Type B pancreatic cell (in vitro differentiated cells): ENCODE measurements around the gene ARHGEF10L. TPM values are rescaled to one million over a fixed set of nuclear protein-coding genes. Genes with fewer than 3 reads are reported as not detected.

ENCODE experiments used
- DNase-seq: peaks from one replicate; pipeline ENCODE4 v3.0.0; 2021; ENCODE audit warnings: mixed read lengths; ENCODE audit not compliant: unreplicated experiment; ENCODE audit errors: extremely low spot score
- H3K27ac Mint-ChIP-seq: 2 replicates; pipeline ENCODE4 v1.8.0; 2021; ENCODE audit warnings: mild to moderate bottlenecking, mixed read lengths
- H3K27me3 Mint-ChIP-seq: 2 replicates; pipeline ENCODE4 v1.8.0; 2021; ENCODE audit warnings: mixed read lengths
- H3K36me3 Mint-ChIP-seq: 2 replicates; pipeline ENCODE4 v1.8.0; 2021; ENCODE audit warnings: mixed read lengths
- H3K4me1 Mint-ChIP-seq: one replicate; pipeline ENCODE4 v1.8.0; 2021; ENCODE audit warnings: mixed read lengths; ENCODE audit not compliant: unreplicated experiment
- H3K4me3 Mint-ChIP-seq: 2 replicates; pipeline ENCODE4 v1.8.0; 2021; ENCODE audit warnings: mild to moderate bottlenecking, mixed read lengths
- H3K9me3 Mint-ChIP-seq: 2 replicates; pipeline ENCODE4 v1.8.0; 2021; ENCODE audit warnings: mixed read lengths
- CTCF ChIP-seq: fragments of 200-600 bp; sonication (generic); conservative IDR thresholded peaks from 2 replicates; pipeline ENCODE4 v1.5.0; 2021; ENCODE audit warnings: antibody characterized with exemption, mild to moderate bottlenecking
- total RNA-seq: library from RNA; stranded (reverse); gene quantifications from 2 replicates; pipeline ENCODE4 v1.2.1, GENCODE V29; 2021; ENCODE audit warnings: low replicate concordance

The ARHGEF10L gene
- total RNA-seq, 1 donor from 2014 or later, result 36.0 TPM

- Mint-ChIP-seq H3K9me3 (no peaks in the 10 kb centered on the region), H3K4me1 (no peaks in the 10 kb centered on the region), H3K27ac (no peak overlapping the region), H3K27me3 (no peaks in the 10 kb centered on the region), H3K36me3 (peaks cover 7% of the 10 kb centered on the region), H3K4me3 (no peak overlapping the region)
- DNase-seq, result no peak
- TF ChIP-seq CTCF, result no peak
Measured at GRCh38 chr1:17631410-17631809, 91.9 kb downstream of the ARHGEF10L start.

GRCh38 chr1:17632106-17632505 lies 92.6 kb downstream of the ARHGEF10L start:
- Mint-ChIP-seq H3K27ac (no peak overlapping the region), H3K36me3 (peaks cover 5% of the 10 kb centered on the region), H3K27me3 (no peaks in the 10 kb centered on the region), H3K9me3 (no peaks in the 10 kb centered on the region), H3K4me1 (no peaks in the 10 kb centered on the region), H3K4me3 (no peak overlapping the region)
- TF ChIP-seq CTCF, result no peak
- no peak for DNase-seq

- Mint-ChIP-seq H3K36me3 (peaks cover 7% of the 10 kb centered on the region), H3K4me1 (no peaks in the 10 kb centered on the region), H3K4me3 (no peak overlapping the region), H3K27ac (no peak overlapping the region), H3K27me3 (no peaks in the 10 kb centered on the region), H3K9me3 (no peaks in the 10 kb centered on the region)
- no peak for TF ChIP-seq CTCF
- DNase-seq, result no peak
Measured at GRCh38 chr1:17632541-17633184, 93.2 kb downstream of the ARHGEF10L start.

GRCh38 chr1:17633654-17634053 lies 94.2 kb downstream of the ARHGEF10L start:
- TF ChIP-seq CTCF, result no peak
- no peak overlapping the region for H3K27ac Mint-ChIP-seq
- H3K9me3 Mint-ChIP-seq, result no peaks in the 10 kb centered on the region
- no peak overlapping the region for H3K4me3 Mint-ChIP-seq
- no peaks in the 10 kb centered on the region for H3K4me1 Mint-ChIP-seq
- no peak for DNase-seq
- H3K27me3 Mint-ChIP-seq, result no peaks in the 10 kb centered on the region
- H3K36me3 Mint-ChIP-seq, result peaks cover 7% of the 10 kb centered on the region

- Mint-ChIP-seq H3K27ac (no peak overlapping the region), H3K27me3 (no peaks in the 10 kb centered on the region), H3K9me3 (no peaks in the 10 kb centered on the region), H3K36me3 (peaks cover 10% of the 10 kb centered on the region), H3K4me3 (no peak overlapping the region), H3K4me1 (no peaks in the 10 kb centered on the region)
- TF ChIP-seq CTCF, result no peak
- DNase-seq, result no peak
Measured at GRCh38 chr1:17635276-17635675, 95.8 kb downstream of the ARHGEF10L start.

- Mint-ChIP-seq H3K4me3 (no peak overlapping the region), H3K27me3 (no peaks in the 10 kb centered on the region), H3K27ac (no peak overlapping the region), H3K9me3 (no peaks in the 10 kb centered on the region), H3K36me3 (peaks cover 12% of the 10 kb centered on the region), H3K4me1 (no peaks in the 10 kb centered on the region)
- TF ChIP-seq CTCF, result no peak
- no peak for DNase-seq
Measured at GRCh38 chr1:17635811-17636210, 96.3 kb downstream of the ARHGEF10L start.
